GM20000 (cell line): ENCODE data around the gene NRG3.

ENCODE experiments used
- DNase-seq: peaks from one replicate; pipeline ENCODE4 v3.0.0; 2012; ENCODE audit warnings: low spot score
- TF ChIP-seq, protein P1 (sequence below): IDR thresholded peaks from 2 replicates; pipeline ENCODE4 v1.5.1; 2012; ENCODE audit warnings: mild to moderate bottlenecking, control low read depth; ENCODE audit errors: extremely low read depth, missing control alignments

Gene NRG3

DNA sequence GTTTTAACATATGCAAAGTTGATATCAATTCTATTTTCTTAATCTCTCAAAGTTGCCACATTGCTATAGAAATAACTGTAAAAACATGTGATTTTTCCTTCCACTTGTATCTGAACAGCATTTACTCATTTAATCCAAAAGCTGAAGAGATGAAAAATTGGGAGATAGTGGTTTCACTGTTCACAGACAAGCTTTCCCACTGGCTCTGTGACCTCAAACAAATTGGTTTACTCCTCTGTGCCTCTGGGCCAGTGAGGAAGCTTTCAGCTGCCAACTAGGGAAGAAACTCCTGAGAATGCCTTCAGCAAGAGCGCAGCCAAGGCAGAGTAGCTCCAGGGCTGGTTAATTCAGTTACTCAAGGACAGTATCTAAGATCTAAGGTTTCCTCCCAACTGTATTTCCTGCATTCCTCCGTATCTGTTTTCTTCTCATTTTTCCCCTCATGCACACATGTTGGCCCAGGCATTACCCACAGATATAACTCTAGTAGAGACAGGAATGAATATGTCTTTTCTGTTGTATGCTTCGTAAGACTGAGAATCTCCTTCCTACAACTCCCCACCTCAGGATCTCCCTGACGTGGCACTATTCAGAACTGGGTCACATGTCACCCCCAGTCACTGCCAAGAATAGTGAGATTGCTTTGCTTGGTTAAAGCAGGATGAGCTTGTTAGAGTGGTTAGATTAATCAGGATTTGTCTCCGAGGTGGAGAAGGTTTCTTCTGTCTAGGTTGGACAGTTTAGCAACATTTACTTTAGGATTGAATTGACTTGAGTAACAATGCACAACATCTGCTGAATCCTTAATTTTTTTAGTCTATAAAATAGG lies 315.7 kb downstream of the NRG3 start:
- no peak for DNase-seq
- TF ChIP-seq, protein P1, sequence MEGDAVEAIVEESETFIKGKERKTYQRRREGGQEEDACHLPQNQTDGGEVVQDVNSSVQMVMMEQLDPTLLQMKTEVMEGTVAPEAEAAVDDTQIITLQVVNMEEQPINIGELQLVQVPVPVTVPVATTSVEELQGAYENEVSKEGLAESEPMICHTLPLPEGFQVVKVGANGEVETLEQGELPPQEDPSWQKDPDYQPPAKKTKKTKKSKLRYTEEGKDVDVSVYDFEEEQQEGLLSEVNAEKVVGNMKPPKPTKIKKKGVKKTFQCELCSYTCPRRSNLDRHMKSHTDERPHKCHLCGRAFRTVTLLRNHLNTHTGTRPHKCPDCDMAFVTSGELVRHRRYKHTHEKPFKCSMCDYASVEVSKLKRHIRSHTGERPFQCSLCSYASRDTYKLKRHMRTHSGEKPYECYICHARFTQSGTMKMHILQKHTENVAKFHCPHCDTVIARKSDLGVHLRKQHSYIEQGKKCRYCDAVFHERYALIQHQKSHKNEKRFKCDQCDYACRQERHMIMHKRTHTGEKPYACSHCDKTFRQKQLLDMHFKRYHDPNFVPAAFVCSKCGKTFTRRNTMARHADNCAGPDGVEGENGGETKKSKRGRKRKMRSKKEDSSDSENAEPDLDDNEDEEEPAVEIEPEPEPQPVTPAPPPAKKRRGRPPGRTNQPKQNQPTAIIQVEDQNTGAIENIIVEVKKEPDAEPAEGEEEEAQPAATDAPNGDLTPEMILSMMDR, result no peak

GRCh38 chr10:82191653-82192052 lies 316.7 kb downstream of the NRG3 start:
- DNase-seq, result no peak
- TF ChIP-seq, protein P1, result no peak

GRCh38 chr10:82192665-82193064 lies 317.7 kb downstream of the NRG3 start:
- no peak for DNase-seq
- TF ChIP-seq, protein P1, result no peak

GRCh38 chr10:82194419-82194818 lies 319.4 kb downstream of the NRG3 start:
- TF ChIP-seq, protein P1, result no peak

GRCh38 chr10:82206831-82207230 lies 331.8 kb downstream of the NRG3 start:
- no peak for DNase-seq
- TF ChIP-seq, protein P1, result no peak

More at GRCh38 chr10:82194419-82194818, 319.4 kb downstream of the NRG3 start:
- DNase-seq, result no peak

GRCh38 chr10:82208726-82209125 lies 333.7 kb downstream of the NRG3 start:
- no peak for DNase-seq
- TF ChIP-seq, protein P1, result no peak

GRCh38 chr10:82210331-82210730 lies 335.3 kb downstream of the NRG3 start:
- TF ChIP-seq, protein P1, result no peak
- DNase-seq, result no peak
